ENCODE measurements around the gene SPIRE2.
"Not testable (repeated sequence)": the region's sequence is repeated elsewhere in the genome, so short reads cannot be mapped to it uniquely, and the experiment has no call there.

SPIRE2 gene

DNA sequence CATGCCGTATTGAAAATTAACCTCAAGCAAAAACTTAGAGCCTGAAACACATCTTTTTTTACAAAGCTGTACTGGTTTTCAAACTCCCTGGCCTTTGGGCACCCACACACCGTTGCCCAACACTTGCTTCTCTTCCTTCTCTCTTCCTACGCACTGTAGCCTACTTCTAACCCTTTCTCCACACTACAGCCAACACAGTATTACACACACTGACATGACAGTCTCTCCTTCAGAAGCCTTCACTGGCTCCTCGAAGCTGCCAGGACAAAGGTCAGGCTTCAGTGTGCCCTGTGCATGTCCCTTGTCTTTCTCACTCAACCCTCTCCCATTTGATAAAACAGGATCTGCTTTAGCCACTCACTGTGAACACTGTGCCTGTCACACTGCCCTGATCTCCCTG is 19.8 kb upstream of the SPIRE2 start:
- DNase-seq = no peak

DNA sequence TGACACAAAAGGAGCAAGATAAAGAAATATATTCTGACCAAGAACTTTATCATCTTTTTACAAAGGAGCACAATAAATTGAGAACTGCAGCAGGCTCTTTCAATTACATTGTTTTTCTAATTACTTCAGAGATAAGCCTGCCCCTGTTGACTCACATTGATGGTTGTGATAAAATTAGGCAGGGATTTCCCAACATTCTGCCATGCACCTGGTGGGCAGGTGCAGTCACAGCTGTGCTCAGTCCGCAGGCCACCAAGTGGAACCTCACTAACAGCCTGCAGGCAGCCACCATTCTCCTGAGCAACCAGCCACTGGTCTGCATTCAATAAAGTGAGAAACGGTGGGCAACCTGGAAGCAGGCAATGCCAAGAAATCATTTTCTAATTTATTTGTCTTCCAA is 17.0 kb upstream of the SPIRE2 start:
- DNase-seq = peak; percentile 64

GRCh38 chr16:89815639-89816348 is 12.5 kb upstream of the SPIRE2 start:
- DNase-seq = peak; percentile 53

DNA sequence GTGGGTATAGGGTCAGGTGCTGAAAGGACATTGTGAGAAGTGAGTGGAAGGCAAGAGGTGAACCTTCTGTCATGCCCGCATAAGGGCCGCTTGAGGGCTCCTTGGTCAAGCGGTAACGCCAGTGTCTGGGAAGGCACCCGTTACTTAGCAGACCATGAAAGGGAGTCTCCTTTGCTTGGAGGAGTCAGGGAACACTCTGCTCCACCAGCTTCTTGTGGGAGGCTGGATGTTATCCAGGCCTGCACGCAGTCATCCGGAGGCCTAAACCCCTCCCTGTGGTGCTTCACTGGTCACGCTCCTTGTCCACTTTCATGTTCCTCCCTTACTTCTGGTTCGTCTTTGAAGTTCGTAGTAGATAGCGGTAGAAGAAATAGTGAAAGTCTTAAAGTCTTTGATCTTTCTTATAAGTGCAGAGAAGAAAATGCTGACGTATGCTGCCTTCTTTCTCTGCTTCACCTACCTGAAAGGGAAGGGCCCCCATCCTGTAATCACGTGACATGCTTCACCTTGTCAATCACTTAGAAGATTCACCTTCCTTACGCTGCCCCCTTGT is 9.3 kb upstream of the SPIRE2 start:
- DNase-seq = peak; percentile 34

DNA sequence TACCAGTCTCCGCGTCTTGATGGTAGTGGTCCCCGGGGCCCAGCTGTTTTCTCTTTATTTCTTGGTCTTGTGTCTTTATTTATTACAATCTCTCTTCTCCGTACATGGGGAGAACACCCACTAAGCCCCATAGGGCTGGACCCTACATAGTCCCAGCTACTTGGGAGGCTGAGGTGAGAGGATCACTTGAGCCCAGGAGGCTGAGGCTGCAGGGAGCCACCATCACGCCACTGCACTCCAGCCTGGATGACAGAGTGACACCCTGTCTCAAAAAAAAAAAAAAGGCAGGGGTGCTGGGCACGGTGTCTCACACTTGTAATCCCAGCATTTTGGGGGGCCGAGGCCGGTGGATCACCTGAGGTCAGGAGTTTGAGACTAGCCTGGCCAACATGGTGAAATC is 8.8 kb upstream of the SPIRE2 start:
- DNase-seq = not testable (repeated sequence)

DNA sequence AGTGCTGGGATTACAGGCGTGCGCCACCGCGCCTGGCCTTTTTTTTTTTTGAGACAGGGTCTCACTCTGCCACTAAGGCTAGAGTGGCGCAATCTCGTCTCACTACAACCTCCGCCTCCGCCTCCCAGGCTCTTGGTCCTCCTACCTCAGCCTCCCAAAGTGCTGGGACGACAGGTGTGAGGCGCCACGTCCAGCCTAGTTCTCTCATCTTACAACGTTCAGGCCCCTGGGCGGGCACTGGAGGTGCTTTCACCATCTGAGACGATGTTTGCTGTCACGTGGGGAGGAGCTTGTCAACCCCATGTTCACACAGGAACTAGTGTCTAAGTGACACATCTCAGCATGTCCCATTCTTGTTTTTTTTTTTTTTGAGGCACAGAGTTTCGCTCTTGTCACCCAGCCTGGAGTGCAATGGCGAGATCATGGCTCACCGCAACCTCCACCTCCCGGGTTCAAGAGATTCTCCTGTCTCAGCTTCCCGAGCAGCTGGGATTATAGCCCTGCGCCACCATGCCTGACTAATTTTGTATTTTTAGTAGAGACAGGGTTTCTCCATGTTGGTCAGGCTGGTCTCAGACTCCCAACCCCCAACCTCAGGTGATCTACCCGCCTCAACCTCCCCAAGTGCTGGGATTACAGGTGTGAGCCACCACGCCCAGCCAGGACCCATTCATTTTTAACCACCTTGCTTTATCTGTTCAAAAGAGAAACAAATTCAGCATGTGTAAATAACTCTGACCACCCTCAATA is 6.7 kb upstream of the SPIRE2 start:
- no peak for DNase-seq

DNA sequence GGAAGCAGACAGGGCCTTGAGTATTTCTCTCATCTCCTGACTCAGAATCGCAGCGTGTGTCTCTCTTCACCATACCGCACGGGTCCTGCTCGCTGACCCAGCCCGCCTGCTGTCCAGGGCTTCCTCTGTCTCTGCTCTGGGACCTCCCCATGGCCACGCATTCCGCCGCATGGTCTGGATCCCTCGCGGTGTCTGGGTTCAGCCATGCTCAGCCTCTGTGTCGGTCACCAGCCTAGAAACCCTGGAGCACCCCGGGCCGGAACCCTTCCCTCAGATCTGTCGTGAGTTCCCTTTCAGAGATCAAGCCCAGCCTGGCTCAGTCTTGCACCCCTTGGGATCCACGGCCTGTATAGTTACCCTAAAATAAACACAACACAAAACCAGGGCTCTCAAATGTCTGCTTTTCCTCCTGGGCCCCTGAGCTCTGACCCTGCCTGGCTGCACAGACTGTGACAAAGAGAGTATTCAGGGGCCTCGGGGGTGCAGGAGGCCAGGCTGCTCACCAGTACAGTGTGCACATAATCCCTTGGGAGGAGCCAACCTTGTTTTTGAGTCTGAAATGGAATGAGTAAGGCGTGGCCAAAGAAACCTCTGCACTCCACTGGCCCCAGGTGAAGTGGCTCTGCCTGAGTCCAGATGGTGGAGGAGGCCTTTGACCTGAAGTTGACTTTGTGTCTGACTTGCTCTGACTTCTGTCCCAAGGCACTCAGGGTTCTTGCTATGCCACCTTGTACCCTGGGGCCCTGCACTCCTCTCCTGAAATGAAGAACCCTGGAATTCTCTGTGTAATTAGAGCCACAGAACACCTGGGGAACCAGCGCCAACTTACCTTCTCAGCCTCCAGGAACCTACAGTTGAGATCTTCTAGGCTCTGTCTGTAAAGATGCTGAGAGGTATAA is 5.8 kb upstream of the SPIRE2 start:
- DNase-seq = peak; percentile 78

- DNase-seq = peak; percentile 81
These were observed 5.0 kb upstream of the SPIRE2 start for GRCh38 chr16:89823087-89823823.

GRCh38 chr16:89823824-89824148 is 4.5 kb upstream of the SPIRE2 start:
- peak; percentile 46 for DNase-seq

DNA sequence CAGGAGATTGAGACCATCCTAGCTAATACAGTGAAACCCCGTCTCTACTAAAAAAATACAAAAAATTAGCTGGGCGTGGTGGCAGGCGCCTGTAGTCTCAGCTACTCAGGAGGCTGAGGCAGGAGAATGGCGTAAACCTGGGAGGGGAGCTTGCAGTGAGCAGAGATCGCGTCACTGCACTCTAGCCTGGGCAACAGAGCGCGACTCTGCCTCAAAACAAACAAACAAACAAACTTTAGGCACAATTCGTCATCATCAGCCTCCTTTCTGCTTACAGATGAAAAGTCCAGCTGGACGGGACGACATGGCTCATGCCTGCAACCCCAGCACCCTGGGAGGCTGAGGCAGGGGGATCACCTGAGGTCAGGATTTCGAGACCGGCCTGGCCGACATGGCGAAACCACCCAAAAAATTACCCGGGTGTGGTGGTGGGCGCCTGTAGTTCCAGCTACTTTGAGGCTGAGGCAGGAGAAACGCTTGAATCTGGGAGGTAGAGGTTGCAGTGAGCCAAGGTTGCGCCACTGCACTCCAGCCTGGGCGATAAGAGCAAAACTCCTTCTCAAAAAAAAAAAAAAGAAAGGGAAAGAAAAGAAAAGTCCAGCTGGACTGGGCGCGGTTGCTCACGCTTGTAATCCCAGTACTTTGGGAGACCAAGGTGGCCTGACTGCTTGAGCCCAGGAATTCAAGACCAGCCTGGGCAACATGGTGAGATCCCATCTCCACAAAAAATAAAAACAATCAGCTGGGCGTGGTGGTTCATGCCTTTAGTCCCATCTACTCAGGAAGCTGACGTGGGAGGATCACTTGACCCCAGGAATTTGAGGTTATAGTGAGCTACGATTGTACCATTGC is 1.5 kb upstream of the SPIRE2 start:
- DNase-seq = no peak

DNA sequence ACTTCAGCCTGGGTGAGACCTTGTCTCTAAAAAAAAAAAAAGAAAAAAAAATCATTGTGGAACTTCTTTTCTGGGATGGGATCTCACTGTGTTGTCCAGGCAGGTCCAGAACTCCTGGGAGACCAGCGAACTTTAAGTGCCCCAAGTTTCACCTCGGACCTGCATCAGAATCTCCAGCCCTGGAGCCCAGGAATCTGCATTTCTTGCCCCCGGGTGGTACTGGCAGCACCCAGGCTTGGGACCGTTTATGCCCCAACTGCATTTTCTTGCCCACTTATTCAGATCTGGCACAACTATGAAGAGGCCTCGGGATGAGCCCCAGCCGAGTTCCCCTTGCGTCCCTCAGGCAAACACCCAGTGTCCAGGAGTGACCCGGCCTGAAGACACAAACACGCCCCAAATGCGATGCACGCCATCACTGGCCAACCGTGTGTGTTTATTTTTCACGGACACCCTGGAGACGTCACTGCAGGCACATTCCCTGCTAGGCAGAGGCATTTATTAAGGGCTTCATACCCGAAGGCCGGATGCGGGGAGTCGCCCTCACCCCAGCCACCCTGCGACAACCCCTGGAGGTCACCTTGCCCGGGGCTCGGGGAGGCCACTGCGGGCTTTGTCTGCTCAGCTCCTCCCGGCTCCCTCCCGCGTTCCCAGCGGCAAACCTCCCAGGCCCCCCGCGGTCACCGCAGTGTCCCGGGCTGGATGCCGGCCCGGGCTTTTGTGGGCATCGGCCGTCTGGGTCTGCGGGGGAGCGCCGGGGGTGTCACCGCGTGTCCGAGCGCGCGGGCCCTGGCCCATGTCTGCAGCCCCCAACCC is 684 bp upstream of the SPIRE2 start:
- peak; percentile 91 for DNase-seq

- peak; percentile 68 for DNase-seq
These were observed 775 bp downstream of the SPIRE2 start for GRCh38 chr16:89828870-89829629.

DNA sequence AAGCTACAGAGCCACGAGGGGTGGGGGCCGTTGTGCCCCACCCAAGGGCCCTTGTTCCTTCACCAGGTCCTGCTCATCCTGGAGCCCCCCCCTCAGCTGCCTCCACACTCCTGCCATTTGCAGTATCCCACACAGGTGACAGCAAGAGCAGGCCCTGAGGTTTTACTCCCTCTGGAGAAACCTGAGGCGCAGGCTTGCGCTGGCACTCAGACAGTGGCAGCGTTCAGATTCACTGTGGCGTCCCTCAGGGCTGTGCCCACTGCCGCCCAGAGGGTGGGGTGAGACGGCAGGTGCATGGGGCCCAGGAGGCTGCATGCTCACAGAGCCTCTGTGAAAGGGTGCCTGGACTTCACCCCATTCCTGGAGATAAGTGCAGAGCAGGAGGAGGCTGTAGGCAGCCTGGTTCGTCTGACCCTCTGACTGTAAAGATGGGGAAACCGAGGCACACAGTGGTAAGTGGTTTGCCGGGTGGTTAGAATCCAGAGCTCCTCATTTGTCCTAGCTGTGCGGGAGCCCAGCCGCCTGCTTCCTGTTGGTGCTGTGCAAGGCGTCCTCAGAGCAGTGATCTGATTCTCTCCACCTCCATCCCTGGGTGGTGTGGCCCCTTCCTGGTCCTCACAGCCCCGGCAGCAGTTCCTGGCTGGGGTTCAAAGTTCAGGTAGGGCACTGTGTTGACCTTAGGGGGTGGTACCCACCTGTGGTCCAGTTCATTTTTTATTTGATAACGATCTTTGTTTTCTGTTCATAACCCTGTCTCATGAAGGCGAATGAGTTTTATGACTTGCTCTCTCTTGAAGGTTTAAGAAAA is 1.6 kb downstream of the SPIRE2 start:
- DNase-seq = peak; percentile 77

DNA sequence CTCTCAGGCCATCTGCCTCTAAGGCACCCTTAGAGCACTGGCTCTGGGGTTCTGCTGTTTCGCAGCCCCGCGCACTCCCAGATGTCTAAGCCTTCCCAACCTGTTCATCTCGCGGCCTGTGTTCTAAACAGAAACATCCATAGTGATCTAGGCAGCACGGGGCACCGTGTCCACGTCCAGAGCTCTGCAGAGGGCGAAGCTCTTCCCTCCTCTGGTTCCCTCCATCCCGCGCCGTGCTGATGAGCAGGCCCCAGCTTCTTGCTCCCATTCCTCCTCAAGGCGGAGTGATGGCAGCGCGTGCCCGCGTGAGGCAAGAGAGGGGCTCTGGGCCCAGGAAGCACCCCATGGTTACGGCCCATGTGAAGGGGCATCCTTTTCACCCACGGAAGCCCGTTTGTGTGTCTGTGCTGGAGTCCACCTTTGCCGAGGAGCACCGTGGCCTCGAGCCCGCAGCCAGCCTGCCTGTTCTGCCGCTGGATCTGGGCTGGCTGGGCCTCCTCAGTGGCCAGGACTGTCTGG is 3.6 kb downstream of the SPIRE2 start:
- no peak for DNase-seq

GRCh38 chr16:89833664-89834363 is 5.5 kb downstream of the SPIRE2 start:
- not testable (repeated sequence) for DNase-seq

- DNase-seq = not testable (repeated sequence)
These were observed 6.6 kb downstream of the SPIRE2 start for GRCh38 chr16:89834813-89835363.

- DNase-seq = not testable (repeated sequence)
These were observed 8.2 kb downstream of the SPIRE2 start for GRCh38 chr16:89836484-89836883.
